ENCODE data around the gene SAC3D1. TPM values are rescaled to one million over a fixed set of nuclear protein-coding genes. Genes with fewer than 3 reads are reported as not detected.

Gene SAC3D1
- total and polyA plus RNA-seq, 2 of the 4 experiments (the other 2 are of a cell fraction) = 2.9 to 13.2 TPM

DNA sequence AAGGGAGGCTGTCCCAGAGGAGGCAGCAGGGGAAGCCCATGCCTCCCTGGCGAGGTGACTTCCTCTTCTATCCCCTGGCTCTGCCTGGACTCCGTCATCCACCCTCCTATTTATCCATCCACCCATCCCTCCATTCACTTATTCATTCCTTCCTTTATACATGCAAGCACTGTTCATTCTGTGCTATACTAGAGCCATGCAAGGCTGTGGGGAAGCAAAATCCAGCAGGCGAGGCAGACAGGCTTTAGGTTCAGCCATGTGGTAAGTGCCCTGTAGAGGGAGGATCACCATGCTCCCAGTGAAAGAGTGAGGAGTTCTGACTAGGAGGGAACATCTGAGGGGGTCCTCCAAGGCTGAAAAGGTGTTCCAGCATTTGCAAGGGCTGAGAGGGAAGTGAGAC is 18.5 kb downstream of the SAC3D1 start:
- Histone ChIP-seq H3K4ac (ENCODE audit: low read depth, low read length) (no peak overlapping the region), H3K79me1 (ENCODE audit: low read depth in 1 of 2, low read length in 2 of 2) (no peaks in the 10 kb centered on the region), H2AK9ac (replicated peaks; ENCODE audit: low read depth, low read length, poor library complexity) (no peak overlapping the region), H4K8ac (ENCODE audit: low read depth in 2 of 2, low read length in 2 of 2) (no peak overlapping the region), H3K27ac (ENCODE audit: insufficient read depth, low read length) (no peak overlapping the region), H2AFZ (replicated peaks; ENCODE audit: low read length, poor library complexity) (no peak overlapping the region), H3K56ac (ENCODE audit: extremely low read depth, insufficient read depth, low read length) (no peak overlapping the region), H3K9me3 (ENCODE audit: control insufficient read depth, insufficient read depth, low read length) (no peaks in the 10 kb centered on the region), H3K23ac (ENCODE audit: low read depth, low read length) (peak overlapping the region; percentile 42; the same call in 1 of the 2 replicates), H3K27me3 (ENCODE audit: control insufficient read depth, insufficient read depth, low read length) (peaks cover 21% of the 10 kb centered on the region; the same call in 1 of the 2 replicates), H2BK120ac (ENCODE audit: low read depth, low read length) (no peak overlapping the region), H2BK20ac (ENCODE audit: low read depth, low read length) (no peak overlapping the region), H3K9ac (ENCODE audit: low read depth, low read length) (no peak overlapping the region), H3K4me1 (ENCODE audit: control insufficient read depth, insufficient read depth, low read length) (no peaks in the 10 kb centered on the region), H4K91ac (ENCODE audit: insufficient read depth, low read depth, low read length) (no peak overlapping the region), H3K14ac (replicated peaks; ENCODE audit: low read depth, low read length) (no peak overlapping the region), H4K20me1 (ENCODE audit: insufficient read depth, low read length) (no peaks in the 10 kb centered on the region), H3K36me3 (ENCODE audit: control insufficient read depth, insufficient read depth, low read length) (no peaks in the 10 kb centered on the region), H3K4me2 (ENCODE audit: low read depth, low read length) (no peak overlapping the region), H2AK5ac (ENCODE audit: low read depth, low read length) (no peak overlapping the region), H4K5ac (ENCODE audit: low read depth, low read length) (no peak overlapping the region), H3K9me1 (ENCODE audit: insufficient read depth, low read length) (peaks cover 5% of the 10 kb centered on the region; the same call in 1 of the 2 replicates), H2BK5ac (ENCODE audit: low read depth, low read length, poor library complexity, severe bottlenecking) (no peak overlapping the region), H3K4me3 (ENCODE audit: insufficient read depth, low read depth, low read length) (no peak overlapping the region), H2BK15ac (ENCODE audit: low read depth, low read length) (no peak overlapping the region), H3K18ac (ENCODE audit: low read depth, low read length) (no peak overlapping the region)
- no peak for TF ChIP-seq NFE2L2 (IDR thresholded peaks at IDR 0.05; ENCODE audit: low read depth, low read length)
- TF ChIP-seq, protein P1, sequence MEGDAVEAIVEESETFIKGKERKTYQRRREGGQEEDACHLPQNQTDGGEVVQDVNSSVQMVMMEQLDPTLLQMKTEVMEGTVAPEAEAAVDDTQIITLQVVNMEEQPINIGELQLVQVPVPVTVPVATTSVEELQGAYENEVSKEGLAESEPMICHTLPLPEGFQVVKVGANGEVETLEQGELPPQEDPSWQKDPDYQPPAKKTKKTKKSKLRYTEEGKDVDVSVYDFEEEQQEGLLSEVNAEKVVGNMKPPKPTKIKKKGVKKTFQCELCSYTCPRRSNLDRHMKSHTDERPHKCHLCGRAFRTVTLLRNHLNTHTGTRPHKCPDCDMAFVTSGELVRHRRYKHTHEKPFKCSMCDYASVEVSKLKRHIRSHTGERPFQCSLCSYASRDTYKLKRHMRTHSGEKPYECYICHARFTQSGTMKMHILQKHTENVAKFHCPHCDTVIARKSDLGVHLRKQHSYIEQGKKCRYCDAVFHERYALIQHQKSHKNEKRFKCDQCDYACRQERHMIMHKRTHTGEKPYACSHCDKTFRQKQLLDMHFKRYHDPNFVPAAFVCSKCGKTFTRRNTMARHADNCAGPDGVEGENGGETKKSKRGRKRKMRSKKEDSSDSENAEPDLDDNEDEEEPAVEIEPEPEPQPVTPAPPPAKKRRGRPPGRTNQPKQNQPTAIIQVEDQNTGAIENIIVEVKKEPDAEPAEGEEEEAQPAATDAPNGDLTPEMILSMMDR (conservative IDR thresholded peaks at IDR 0.05; ENCODE audit: low read depth, low read length) = no peak
- no peak for TF ChIP-seq FOS (IDR thresholded peaks at IDR 0.05; ENCODE audit: low read depth, low read length)
- no peak for TF ChIP-seq MXI1 (IDR thresholded peaks at IDR 0.05; ENCODE audit: borderline replicate concordance, low read depth, low read length)
- TF ChIP-seq RFX5 (IDR thresholded peaks at IDR 0.05; ENCODE audit: low read depth, low read length) = no peak
- no peak for TF ChIP-seq RCOR1 (IDR thresholded peaks at IDR 0.05; ENCODE audit: insufficient replicate concordance, low read length)
- intact Hi-C loops (cut with micrococcal nuclease) = no loop called here
- CTCF ChIA-PET = no interaction called here
- ATAC-seq (ENCODE audit: low read depth) (no peak), DNase-seq (no peak)
- BruUV-seq (replicated peaks) = no TSS peak
- POLR2A ChIA-PET (ENCODE audit: unreplicated experiment) = no interaction called here
- in situ Hi-C loops (cut with MboI; ENCODE audit: low sequenced_read_pairs) = no loop called here
- WGBS, 2 experiments (ENCODE audit: extremely low coverage in 2 of 2, insufficient read length in 1 of 2) = no CpG with 5 or more reads among the region's 3 CpGs
- dilution Hi-C loops (cut with HindIII; ENCODE audit: low sequenced_read_pairs, unreplicated experiment) = no loop called here
